ENCODE results near the gene RERE.

DNA sequence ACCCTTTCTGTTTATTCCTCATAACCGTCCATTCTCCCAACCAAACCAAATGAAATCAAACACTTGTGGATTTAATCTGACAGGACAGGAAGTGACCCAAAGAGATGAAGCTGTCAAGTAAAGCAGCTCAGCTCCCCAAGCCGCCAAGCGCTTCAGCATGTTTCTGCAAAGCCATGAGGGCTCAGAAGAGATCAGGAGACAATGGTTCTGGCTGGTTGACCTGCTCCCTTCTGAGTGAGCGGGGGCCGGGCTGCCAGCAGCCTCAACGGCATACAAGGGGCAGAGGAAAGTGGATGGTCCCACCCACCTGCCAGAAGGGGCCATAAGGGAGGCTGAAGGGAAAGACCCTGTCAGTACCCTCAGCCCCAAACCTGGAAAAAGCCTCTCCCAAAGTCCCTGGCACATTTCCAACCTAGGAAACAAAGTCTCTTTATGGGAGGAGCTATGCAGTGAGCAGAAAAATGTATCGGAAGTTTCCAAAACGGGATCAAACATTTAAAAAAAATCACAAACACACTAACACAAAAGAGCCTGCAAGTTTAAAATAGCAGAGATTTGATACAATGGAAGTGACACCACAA lies 454.2 kb downstream of the RERE start:
- no peak for TF ChIP-seq EP300 (IDR thresholded peaks at IDR 0.05; ENCODE audit: borderline replicate concordance)
- no peak for TF ChIP-seq EGR1 (IDR thresholded peaks at IDR 0.05)
- no peak for TF ChIP-seq CREB1 (IDR thresholded peaks at IDR 0.05; ENCODE audit: low read depth)
- no peak for TF ChIP-seq REST (IDR thresholded peaks at IDR 0.05; ENCODE audit: low read depth)
- no peak for TF ChIP-seq RAD21 (IDR thresholded peaks at IDR 0.05; ENCODE audit: low read depth)
- no peak for TF ChIP-seq YY1 (IDR thresholded peaks at IDR 0.05; ENCODE audit: low read depth)
- TF ChIP-seq TEAD4 (IDR thresholded peaks at IDR 0.05): no peak
- no peak for TF ChIP-seq NFIC (IDR thresholded peaks at IDR 0.05)
- TF ChIP-seq TCF12 (IDR thresholded peaks at IDR 0.05; ENCODE audit: low read depth): no peak
- no peak for TF ChIP-seq USF1 (IDR thresholded peaks at IDR 0.05)
- TF ChIP-seq FOXM1 (IDR thresholded peaks at IDR 0.05; ENCODE audit: borderline replicate concordance, low read depth): no peak
- TF ChIP-seq ZBTB7A (IDR thresholded peaks at IDR 0.05; ENCODE audit: low read depth): no peak
- no peak for TF ChIP-seq TAF1 (IDR thresholded peaks at IDR 0.05; ENCODE audit: low read depth)

Measured in Ishikawa (cell line).